ENCODE results near the gene EMX2.
"Not testable (repeated sequence)": the region's sequence is repeated elsewhere in the genome, so short reads cannot be mapped to it uniquely, and the experiment has no call there.

EMX2 gene

GRCh38 chr10:117578999-117579590, 36.5 kb downstream of the EMX2 start:
- no peak for DNase-seq
- in situ Hi-C loops (cut with HindIII; ENCODE audit: low pct_ligation_motif_present, low pct_unique_long_range_greater_than_20kb, low sequenced_read_pairs): no loop called here

- in situ Hi-C loops (cut with HindIII; ENCODE audit: low pct_ligation_motif_present, low pct_unique_long_range_greater_than_20kb, low sequenced_read_pairs): no loop called here
- DNase-seq: no peak
Measured at GRCh38 chr10:117581961-117582360, 39.4 kb downstream of the EMX2 start.

- in situ Hi-C loops (cut with HindIII; ENCODE audit: low pct_ligation_motif_present, low pct_unique_long_range_greater_than_20kb, low sequenced_read_pairs); DNase-seq: not testable (repeated sequence)
Measured at GRCh38 chr10:117584831-117585230, 42.3 kb downstream of the EMX2 start.

GRCh38 chr10:117587036-117587435, 44.5 kb downstream of the EMX2 start:
- in situ Hi-C loops (cut with HindIII; ENCODE audit: low pct_ligation_motif_present, low pct_unique_long_range_greater_than_20kb, low sequenced_read_pairs): no loop called here
- DNase-seq: no peak

GRCh38 chr10:117590101-117590875, 47.7 kb downstream of the EMX2 start:
- in situ Hi-C loops (cut with HindIII; ENCODE audit: low pct_ligation_motif_present, low pct_unique_long_range_greater_than_20kb, low sequenced_read_pairs): no loop called here
- no peak for DNase-seq

GRCh38 chr10:117591043-117591442, 48.5 kb downstream of the EMX2 start:
- no peak for DNase-seq
- in situ Hi-C loops (cut with HindIII; ENCODE audit: low pct_ligation_motif_present, low pct_unique_long_range_greater_than_20kb, low sequenced_read_pairs): no loop called here

- no peak for DNase-seq
- in situ Hi-C loops (cut with HindIII; ENCODE audit: low pct_ligation_motif_present, low pct_unique_long_range_greater_than_20kb, low sequenced_read_pairs): no loop called here
Measured at GRCh38 chr10:117594722-117595121, 52.2 kb downstream of the EMX2 start.

- in situ Hi-C loops (cut with HindIII; ENCODE audit: low pct_ligation_motif_present, low pct_unique_long_range_greater_than_20kb, low sequenced_read_pairs): no loop called here
- DNase-seq: no peak
Measured at GRCh38 chr10:117596706-117597105, 54.2 kb downstream of the EMX2 start.

- no peak for DNase-seq
- in situ Hi-C loops (cut with HindIII; ENCODE audit: low pct_ligation_motif_present, low pct_unique_long_range_greater_than_20kb, low sequenced_read_pairs): no loop called here
Measured at GRCh38 chr10:117597216-117597615, 54.7 kb downstream of the EMX2 start.
